ENCODE data around the gene TRPC6. TPM values are rescaled to one million over a fixed set of nuclear protein-coding genes. Genes with fewer than 3 reads are reported as not detected.
"Not testable (repeated sequence)": the region's sequence is repeated elsewhere in the genome, so short reads cannot be mapped to it uniquely, and the experiment has no call there.

Gene TRPC6
- total and polyA plus RNA-seq, 11 donors = 0.25 to 1.7 (median 0.34) TPM; not detected in 1

- H3K27me3 ChIP-seq = no peaks in the 10 kb centered on the region
- no peaks in the 10 kb centered on the region for H3K9me3 ChIP-seq
- no peaks in the 10 kb centered on the region for H3K4me1 ChIP-seq
- DNase-seq = no peak
- H3K4me3 ChIP-seq = no peak overlapping the region
- H3K36me3 ChIP-seq = no peaks in the 10 kb centered on the region
- 72 to 80% (median 78%) methylated on average over 3 of the region's 3 CpGs for WGBS, 4 donors
- no peak for TF ChIP-seq POLR2A (IDR thresholded peaks at IDR 0.05)
- no peak for TF ChIP-seq CTCF (IDR thresholded peaks at IDR 0.05)
- no peak for ATAC-seq
- intact Hi-C loops (cut with DNase I) = no loop called here
- H3K27ac ChIP-seq = no peak overlapping the region
Measured at GRCh38 chr11:101474666-101475065, 109.1 kb downstream of the TRPC6 start.

- ATAC-seq (no peak), DNase-seq (no peak)
- H3K27ac ChIP-seq = no peak overlapping the region
- H3K4me1 ChIP-seq = no peaks in the 10 kb centered on the region
- TF ChIP-seq CTCF (IDR thresholded peaks at IDR 0.05) = no peak
- no peak for TF ChIP-seq POLR2A (IDR thresholded peaks at IDR 0.05)
- no peaks in the 10 kb centered on the region for H3K36me3 ChIP-seq
- 60 to 76% (median 66%) methylated on average over 3 of the region's 3 CpGs for WGBS, 4 donors
- no peaks in the 10 kb centered on the region for H3K27me3 ChIP-seq
- H3K4me3 ChIP-seq = no peak overlapping the region
- no peaks in the 10 kb centered on the region for H3K9me3 ChIP-seq
- intact Hi-C loops (cut with DNase I) = no loop called here
Measured at GRCh38 chr11:101470881-101471520, 112.8 kb downstream of the TRPC6 start.

- H3K27ac ChIP-seq = no peak overlapping the region
- 33 to 82% (median 55%) methylated on average over 1 to 2 of the region's 2 CpGs for WGBS, 4 donors
- intact Hi-C loops (cut with DNase I) = no loop called here
- H3K36me3 ChIP-seq = no peaks in the 10 kb centered on the region
- DNase-seq = no peak
- no peaks in the 10 kb centered on the region for H3K9me3 ChIP-seq
- no peak overlapping the region for H3K4me3 ChIP-seq
- no peaks in the 10 kb centered on the region for H3K27me3 ChIP-seq
- H3K4me1 ChIP-seq = no peaks in the 10 kb centered on the region
- ATAC-seq = no peak
- TF ChIP-seq POLR2A (IDR thresholded peaks at IDR 0.05) (no peak), CTCF (IDR thresholded peaks at IDR 0.05) (no peak)
Measured at GRCh38 chr11:101470419-101470818, 113.4 kb downstream of the TRPC6 start.

- intact Hi-C loops (cut with DNase I) = no loop called here
- Histone ChIP-seq H3K9me3 (no peaks in the 10 kb centered on the region), H3K4me3 (no peak overlapping the region), H3K27me3 (no peaks in the 10 kb centered on the region), H3K27ac (no peak overlapping the region), H3K36me3 (no peaks in the 10 kb centered on the region), H3K4me1 (no peaks in the 10 kb centered on the region)
- TF ChIP-seq POLR2A (IDR thresholded peaks at IDR 0.05) = no peak
- no peak for TF ChIP-seq CTCF (IDR thresholded peaks at IDR 0.05)
- 24 to 36% (median 32%) methylated on average over 3 to 4 of the region's 4 CpGs for WGBS, 4 donors
- ATAC-seq (no peak), DNase-seq (no peak)
Measured at GRCh38 chr11:101466352-101466751, 117.5 kb downstream of the TRPC6 start.

- H3K4me3 ChIP-seq; H3K4me1 ChIP-seq; DNase-seq; H3K36me3 ChIP-seq; H3K27ac ChIP-seq; H3K27me3 ChIP-seq; intact Hi-C loops (cut with DNase I); H3K9me3 ChIP-seq; ATAC-seq: not testable (repeated sequence)
Measured at GRCh38 chr11:101464388-101464787, 119.4 kb downstream of the TRPC6 start.

All from heart left ventricle (tissue), 16 donors.